ENCODE results near the gene SPARCL1.
"Not testable (repeated sequence)": the region's sequence is repeated elsewhere in the genome, so short reads cannot be mapped to it uniquely, and the experiment has no call there.

The SPARCL1 gene

DNA sequence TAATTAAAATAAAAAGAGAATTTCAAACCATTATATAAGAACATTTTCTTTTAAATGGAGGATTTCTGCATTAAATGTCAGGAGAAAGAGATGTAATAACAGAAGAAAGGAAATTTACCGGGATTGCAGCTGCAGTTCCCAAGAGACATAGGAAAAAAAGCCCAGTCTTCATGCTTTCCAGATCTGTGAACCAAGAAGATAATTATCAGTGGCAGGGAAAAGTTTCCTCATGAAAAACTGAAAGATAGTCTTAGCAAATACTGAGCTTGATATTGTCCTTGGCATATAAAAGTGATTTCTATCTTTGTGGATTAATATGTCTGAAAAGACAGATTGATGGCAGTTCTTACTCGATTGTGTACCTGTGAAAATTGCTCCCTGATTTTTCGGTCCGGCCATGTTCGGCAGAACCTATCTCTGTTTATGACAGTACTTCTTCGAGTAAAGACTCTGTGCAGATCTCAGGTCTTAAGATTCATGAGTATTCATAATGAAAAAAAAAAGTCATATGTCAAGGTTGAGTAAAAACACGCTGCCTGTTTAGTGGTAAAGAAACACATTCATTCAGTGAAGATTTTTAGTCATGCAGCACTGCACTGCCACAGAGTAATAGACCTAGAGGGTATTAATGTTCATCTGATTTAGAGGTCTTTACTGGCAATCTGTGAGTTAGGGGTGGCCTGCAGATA is 29.6 kb downstream of the SPARCL1 start:
- DNase-seq, result peak; percentile 85

DNA sequence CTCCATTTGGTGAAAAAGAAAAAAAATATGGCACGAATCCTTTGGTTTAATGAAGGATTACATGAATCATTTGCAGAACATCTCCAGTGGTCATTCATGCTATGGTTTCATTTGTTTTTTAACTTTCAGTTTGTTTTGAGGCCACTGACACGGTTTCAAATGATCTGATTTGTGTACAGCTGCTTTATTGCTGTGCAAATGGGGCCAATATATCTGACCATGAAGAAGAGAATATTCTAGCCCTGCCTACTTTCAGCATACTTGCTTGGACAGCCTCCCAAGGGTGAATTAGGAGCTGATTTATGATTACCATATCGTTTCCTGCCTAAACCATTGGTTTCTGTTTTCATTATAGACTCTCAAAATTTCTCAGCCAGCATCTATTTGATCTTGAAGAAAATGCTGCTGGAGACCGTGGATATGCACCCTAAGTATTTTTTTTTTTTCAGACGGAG is 30.7 kb downstream of the SPARCL1 start:
- peak; percentile 76 for DNase-seq

GRCh38 chr4:87497578-87497977 is 31.6 kb downstream of the SPARCL1 start:
- DNase-seq, result no peak

GRCh38 chr4:87497159-87497558 is 32.0 kb downstream of the SPARCL1 start:
- peak; percentile 19 for DNase-seq

DNA sequence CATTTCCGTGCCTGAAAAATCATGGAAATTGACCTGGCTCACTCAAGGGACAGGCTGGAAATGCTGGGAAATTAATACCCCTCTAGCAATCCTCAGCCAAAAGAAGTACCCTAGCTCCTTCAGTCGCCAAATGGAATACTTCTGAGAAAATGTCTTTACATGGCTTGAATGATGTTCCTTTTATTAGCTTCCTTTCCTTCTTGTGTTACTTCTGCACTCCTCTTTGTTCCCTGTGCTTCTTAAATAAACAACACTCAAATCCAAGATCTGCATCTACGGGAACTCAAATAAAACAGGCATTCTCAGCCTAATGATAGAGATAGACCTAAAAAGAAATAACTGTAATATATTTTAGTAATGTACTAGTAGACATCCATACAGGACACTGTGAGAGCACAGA is 36.1 kb downstream of the SPARCL1 start:
- DNase-seq, result no peak

GRCh38 chr4:87491851-87492250 is 37.3 kb downstream of the SPARCL1 start:
- not testable (repeated sequence) for DNase-seq

GRCh38 chr4:87491436-87491835 is 37.7 kb downstream of the SPARCL1 start:
- no peak for DNase-seq

- no peak for DNase-seq
Measured at GRCh38 chr4:87490664-87491369, 38.4 kb downstream of the SPARCL1 start.

- DNase-seq, result no peak
Measured at GRCh38 chr4:87489678-87490077, 39.5 kb downstream of the SPARCL1 start.

DNA sequence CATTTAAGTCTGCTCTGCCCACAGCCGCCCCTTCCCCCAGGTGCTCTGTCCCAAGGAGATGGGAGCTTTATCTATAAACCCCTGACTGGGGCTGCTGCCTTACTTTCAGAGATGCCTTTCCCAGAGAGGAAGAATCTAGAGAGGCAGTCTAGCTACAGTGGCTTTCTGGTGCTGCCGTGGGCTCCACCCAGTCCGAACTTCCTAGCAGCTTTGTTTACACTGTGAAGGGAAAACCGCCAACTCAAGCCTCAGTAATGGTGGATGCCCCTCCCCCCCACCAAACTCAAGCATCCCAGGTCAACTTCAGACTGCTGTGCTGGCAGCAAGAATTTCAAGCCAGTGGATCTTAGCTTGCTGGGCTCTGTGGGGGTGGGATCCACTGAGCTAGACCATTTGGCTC is 40.5 kb downstream of the SPARCL1 start:
- not testable (repeated sequence) for DNase-seq

GRCh38 chr4:87483247-87483646 is 45.9 kb downstream of the SPARCL1 start:
- not testable (repeated sequence) for DNase-seq

DNA sequence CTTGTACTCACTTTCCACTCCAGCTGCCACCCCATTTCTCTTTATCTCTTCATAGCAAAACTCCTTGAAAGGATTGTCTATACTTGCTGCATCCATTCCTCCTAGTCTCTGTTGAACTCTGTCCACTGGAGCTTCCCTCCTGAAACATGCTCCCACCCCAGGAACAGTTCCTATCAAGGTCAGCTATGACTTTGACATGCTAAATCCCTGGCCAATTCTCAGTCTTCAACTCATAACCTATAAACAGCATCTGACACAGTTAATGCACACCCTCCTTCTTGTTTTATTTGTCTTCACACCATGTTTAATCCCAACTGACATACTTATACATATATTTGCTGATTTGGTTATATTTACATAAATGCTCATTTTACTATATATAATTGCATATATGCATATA is 47.8 kb downstream of the SPARCL1 start:
- no peak for DNase-seq

GRCh38 chr4:87478732-87479250 is 50.4 kb downstream of the SPARCL1 start:
- no peak for DNase-seq

GRCh38 chr4:87476934-87477333 is 52.2 kb downstream of the SPARCL1 start:
- no peak for DNase-seq

- peak; percentile 70 for DNase-seq
Measured at GRCh38 chr4:87469390-87469789, 59.8 kb downstream of the SPARCL1 start.

DNA sequence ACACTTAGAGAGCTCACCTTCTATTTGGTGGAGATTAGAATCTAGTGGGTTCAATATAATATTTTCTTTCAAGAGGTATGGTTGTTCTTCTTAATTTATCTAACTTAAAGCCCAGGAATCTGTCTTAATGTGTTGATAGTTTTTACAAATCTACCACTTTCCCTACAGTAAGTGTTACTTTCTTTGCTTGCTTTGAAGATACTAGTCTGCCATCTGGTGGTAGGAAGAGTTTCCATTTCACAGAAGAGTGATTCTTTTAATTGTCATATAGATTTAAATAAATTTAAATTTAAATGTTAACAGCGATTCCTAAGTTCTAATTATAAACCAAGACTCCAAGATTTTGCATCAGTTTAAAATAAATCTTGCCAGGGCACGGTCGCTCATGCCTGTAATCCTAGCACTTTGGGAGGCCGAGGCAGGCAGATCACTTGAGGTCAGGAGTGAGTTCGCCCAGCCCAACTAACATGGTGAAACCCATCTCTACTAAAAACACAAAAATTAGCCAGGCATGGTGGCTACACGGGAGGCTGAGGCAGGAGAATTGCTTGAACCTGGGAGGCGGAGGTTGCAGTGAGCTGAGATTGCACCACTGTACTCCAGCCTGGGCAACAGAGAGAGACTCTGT is 63.3 kb downstream of the SPARCL1 start:
- DNase-seq, result peak; percentile 51

GRCh38 chr4:87462102-87462501 is 67.1 kb downstream of the SPARCL1 start:
- DNase-seq, result no peak

GRCh38 chr4:87461281-87461700 is 67.9 kb downstream of the SPARCL1 start:
- no peak for DNase-seq

- no peak for DNase-seq
Measured at GRCh38 chr4:87458913-87459312, 70.3 kb downstream of the SPARCL1 start.

DNA sequence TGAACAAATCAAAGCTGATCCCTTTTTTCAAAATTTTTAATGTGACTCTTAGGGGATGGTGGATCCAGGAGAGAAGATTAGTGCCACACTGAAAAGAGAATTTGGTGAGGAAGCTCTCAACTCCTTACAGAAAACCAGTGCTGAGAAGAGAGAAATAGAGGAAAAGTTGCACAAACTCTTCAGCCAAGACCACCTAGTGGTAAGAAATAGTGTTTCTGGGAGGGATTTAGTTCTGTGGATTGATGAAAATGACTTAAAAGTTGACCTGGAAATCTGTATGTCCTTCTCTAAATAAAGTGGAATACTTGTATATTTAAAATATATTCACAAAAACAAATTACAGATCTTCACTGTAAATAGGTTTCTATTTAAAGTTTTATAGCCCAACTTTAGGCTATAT is 77.6 kb downstream of the SPARCL1 start:
- DNase-seq, result no peak

DNA sequence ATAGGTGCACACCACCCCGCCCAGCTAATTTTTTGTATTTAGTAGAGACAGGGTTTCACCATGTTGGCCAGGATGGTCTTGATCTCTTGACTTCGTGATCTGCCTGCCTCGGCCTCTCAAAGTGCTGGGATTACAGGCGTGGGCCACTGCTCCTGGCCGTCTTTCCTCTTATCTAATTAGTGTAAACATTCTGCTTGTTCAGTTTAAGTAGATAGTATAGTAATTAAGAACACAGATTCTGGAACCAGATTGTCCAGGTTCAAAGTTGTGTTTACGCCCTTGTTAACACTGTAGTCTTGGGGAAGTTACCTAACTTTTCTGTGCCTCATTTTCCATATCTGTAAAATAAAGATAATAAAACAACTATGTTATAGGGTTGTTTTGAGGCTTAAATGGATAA is 82.8 kb downstream of the SPARCL1 start:
- DNase-seq, result not testable (repeated sequence)

DNA sequence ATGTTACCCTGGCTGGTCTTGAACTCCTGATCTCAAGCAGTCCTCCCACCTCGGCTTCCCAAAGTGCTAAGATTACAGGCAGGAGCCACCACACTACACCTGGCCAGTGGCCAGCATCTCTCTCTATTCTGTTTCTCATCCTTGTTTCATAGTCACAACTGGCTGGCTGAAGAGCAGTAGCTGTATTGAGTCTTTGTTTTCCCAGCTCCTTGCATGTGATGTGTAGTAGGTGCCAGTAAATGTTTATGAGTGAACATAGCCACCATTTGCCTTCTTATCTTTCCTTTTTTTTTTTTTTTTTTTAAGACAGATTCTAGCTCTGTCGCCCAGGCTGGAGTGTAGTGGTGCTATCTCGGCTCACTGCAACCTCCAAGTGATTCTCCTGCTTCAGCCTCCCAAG is 83.2 kb downstream of the SPARCL1 start:
- DNase-seq, result no peak

- no peak for DNase-seq
Measured at GRCh38 chr4:87444741-87445140, 84.4 kb downstream of the SPARCL1 start.

- no peak for DNase-seq
Measured at GRCh38 chr4:87442889-87443288, 86.3 kb downstream of the SPARCL1 start.
